Neutrophil (primary cell): ENCODE measurements around the gene PMPCA.
"Not testable (repeated sequence)": the region's sequence is repeated elsewhere in the genome, so short reads cannot be mapped to it uniquely, and the experiment has no call there.

Experiments used
- H3K27ac ChIP-seq: fragments of 200-600 bp; sonication (generic); 2 replicates; pipeline ENCODE4 v1.5.1; 2016; ENCODE audit warnings: mild to moderate bottlenecking, moderate library complexity
- H3K27me3 ChIP-seq: fragments of 200-600 bp; sonication (generic); 2 replicates; pipeline ENCODE4 v1.6.0; 2016; ENCODE audit warnings: mild to moderate bottlenecking
- H3K36me3 ChIP-seq: fragments of 200-600 bp; sonication (generic); 2 replicates; pipeline ENCODE4 v1.5.1; 2017
- H3K4me1 ChIP-seq, 2 experiments: fragments of 200-600 bp in 1 of 2; sonication (generic) in 1 of 2; 1 replicate in 1 of 2; 2 replicates in 1 of 2; pipeline versions ENCODE4 v1.5.1 to v1.6.1; 2013 to 2016; ENCODE audit warnings: low read depth in 1 of 2, low read length in 1 of 2, mild to moderate bottlenecking in 1 of 2, moderate library complexity in 1 of 2; ENCODE audit not compliant: control insufficient read depth in 1 of 2, insufficient read depth in 1 of 2
- H3K4me3 ChIP-seq, 2 experiments: fragments of 200-600 bp in 1 of 2; sonication (generic) in 1 of 2; 1 replicate in 1 of 2; 2 replicates in 1 of 2; pipeline ENCODE4 v1.5.1; 2013 to 2016; ENCODE audit warnings: low read depth in 1 of 2, low read length in 1 of 2, mild to moderate bottlenecking in 1 of 2, moderate library complexity in 1 of 2
- H3K9me3 ChIP-seq: fragments of 200-600 bp; sonication (generic); 2 replicates; pipeline ENCODE4 v1.5.1; 2016
- TF ChIP-seq, protein P1 (sequence below): fragments of 200-600 bp; sonication (generic); IDR thresholded peaks from 2 replicates; pipeline ENCODE4 v1.5.1; 2016; ENCODE audit warnings: antibody characterized with exemption

PMPCA gene

DNA sequence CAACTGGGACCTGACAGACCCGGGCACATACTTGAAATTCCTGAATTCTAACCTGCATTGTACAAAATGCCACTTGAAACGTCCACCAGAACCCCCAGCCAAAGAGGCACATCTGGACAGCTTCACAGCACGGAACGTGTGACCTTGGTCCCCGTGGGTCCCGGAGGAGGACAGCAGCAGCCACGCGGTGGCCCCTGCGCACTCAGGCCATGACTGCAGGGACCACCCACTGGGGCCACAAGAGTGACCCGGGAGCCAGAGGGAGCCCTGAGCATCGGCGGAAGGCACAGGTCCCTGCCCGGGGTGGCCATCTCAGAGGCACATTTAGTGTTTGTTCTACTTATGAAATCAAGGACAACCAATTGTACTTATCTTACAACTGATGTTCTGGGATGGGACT lies 8.4 kb upstream of the PMPCA start:
- Histone ChIP-seq H3K4me1 (peaks cover 15 to 17% of the 10 kb centered on the region in 2 experiments), H3K36me3 (peaks cover 33% of the 10 kb centered on the region), H3K27me3 (peaks cover 5% of the 10 kb centered on the region), H3K4me3 (no peak overlapping the region), H3K9me3 (no peaks in the 10 kb centered on the region), H3K27ac (no peak overlapping the region)
- TF ChIP-seq, protein P1, sequence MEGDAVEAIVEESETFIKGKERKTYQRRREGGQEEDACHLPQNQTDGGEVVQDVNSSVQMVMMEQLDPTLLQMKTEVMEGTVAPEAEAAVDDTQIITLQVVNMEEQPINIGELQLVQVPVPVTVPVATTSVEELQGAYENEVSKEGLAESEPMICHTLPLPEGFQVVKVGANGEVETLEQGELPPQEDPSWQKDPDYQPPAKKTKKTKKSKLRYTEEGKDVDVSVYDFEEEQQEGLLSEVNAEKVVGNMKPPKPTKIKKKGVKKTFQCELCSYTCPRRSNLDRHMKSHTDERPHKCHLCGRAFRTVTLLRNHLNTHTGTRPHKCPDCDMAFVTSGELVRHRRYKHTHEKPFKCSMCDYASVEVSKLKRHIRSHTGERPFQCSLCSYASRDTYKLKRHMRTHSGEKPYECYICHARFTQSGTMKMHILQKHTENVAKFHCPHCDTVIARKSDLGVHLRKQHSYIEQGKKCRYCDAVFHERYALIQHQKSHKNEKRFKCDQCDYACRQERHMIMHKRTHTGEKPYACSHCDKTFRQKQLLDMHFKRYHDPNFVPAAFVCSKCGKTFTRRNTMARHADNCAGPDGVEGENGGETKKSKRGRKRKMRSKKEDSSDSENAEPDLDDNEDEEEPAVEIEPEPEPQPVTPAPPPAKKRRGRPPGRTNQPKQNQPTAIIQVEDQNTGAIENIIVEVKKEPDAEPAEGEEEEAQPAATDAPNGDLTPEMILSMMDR, result no peak

GRCh38 chr9:136403538-136403914 lies 6.9 kb upstream of the PMPCA start:
- H3K4me3 ChIP-seq, result no peak overlapping the region
- TF ChIP-seq, protein P1, result no peak
- H3K4me1 ChIP-seq, result peaks cover 15 to 17% of the 10 kb centered on the region in 2 experiments
- H3K9me3 ChIP-seq, result no peaks in the 10 kb centered on the region
- H3K27me3 ChIP-seq, result peaks cover 5% of the 10 kb centered on the region
- H3K36me3 ChIP-seq, result peaks cover 24% of the 10 kb centered on the region
- no peak overlapping the region for H3K27ac ChIP-seq

DNA sequence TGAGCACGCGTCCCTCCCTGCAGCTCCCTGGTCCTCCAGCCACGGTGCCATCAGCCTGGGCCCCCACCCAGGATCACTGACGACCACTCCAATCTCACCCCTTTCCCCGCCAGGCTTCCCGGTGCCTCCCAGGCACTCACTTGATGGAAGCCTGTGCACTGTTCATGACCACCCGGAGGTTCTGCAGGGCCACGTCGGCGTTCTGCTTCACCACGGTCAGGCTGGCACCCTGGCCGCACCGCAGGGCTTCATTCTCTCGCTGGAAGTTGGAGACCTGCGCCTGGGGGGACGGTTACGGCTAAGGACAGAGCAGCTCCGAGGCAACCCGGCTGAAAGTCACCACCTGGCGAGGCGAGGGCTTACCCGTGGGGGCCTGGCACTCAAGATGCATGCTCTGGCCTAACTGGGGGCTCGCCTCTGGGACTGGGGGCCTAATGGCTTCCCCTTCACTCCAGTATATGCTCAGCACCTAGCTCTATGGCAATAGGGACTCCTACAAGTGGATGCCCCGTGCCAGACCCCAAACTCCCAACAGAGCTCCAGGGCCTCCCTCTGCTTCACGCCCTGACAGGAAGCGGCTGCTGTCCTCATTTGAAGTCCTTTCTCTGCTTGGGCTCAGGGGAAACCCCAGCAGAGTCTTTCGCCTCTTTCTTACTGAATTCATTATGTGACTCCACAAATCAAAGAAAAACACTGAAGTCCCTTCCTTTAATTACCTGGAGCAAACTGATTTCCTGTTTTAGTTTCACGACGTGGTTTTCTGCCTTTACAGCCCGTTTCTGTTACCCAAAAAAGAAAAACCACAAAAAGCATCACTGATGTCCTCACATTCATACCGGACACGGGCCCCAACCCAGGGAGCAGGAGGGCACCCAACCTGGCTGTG lies 6.3 kb upstream of the PMPCA start:
- Histone ChIP-seq H3K4me3 (no peak overlapping the region), H3K9me3 (no peaks in the 10 kb centered on the region), H3K27ac (no peak overlapping the region), H3K27me3 (peaks cover 8% of the 10 kb centered on the region), H3K36me3 (peaks cover 24% of the 10 kb centered on the region), H3K4me1 (peaks cover 11 to 13% of the 10 kb centered on the region in 2 experiments)
- TF ChIP-seq, protein P1, result no peak

GRCh38 chr9:136404801-136405136 lies 5.7 kb upstream of the PMPCA start:
- H3K9me3 ChIP-seq, result no peaks in the 10 kb centered on the region
- H3K27ac ChIP-seq, result no peak overlapping the region
- TF ChIP-seq, protein P1, result no peak
- peaks cover 24% of the 10 kb centered on the region for H3K36me3 ChIP-seq
- peaks cover 10% of the 10 kb centered on the region for H3K27me3 ChIP-seq
- H3K4me1 ChIP-seq, result peaks cover 11 to 13% of the 10 kb centered on the region in 2 experiments
- no peak overlapping the region for H3K4me3 ChIP-seq

GRCh38 chr9:136405481-136405880 lies 5.0 kb upstream of the PMPCA start:
- Histone ChIP-seq H3K4me3 (no peak overlapping the region), H3K9me3 (no peaks in the 10 kb centered on the region), H3K4me1 (peaks cover 11% of the 10 kb centered on the region in 2 experiments), H3K27ac (no peak overlapping the region), H3K27me3 (peaks cover 13% of the 10 kb centered on the region), H3K36me3 (peaks cover 24% of the 10 kb centered on the region)
- TF ChIP-seq, protein P1, result no peak

DNA sequence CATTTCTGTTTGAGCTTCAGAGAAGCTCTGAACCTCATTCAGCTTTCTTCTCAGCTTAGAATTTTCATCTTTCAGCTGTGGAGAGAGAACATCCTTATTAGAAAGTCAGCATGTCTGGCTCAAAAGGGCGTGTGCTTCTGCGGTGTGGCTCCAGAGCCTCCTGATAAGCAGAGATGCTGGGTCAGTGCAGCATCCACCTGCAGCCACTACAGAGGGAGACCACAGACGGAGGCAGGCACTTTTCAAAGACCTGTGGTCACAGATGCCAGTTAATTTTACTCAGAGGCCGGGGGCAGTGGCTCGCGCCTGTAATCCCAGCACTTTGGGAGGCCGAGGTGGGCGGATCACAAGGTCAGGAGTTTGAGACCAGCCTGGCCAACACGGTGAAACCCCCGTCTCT lies 4.6 kb upstream of the PMPCA start:
- H3K4me1 ChIP-seq, result peaks cover 10 to 12% of the 10 kb centered on the region in 2 experiments
- H3K27me3 ChIP-seq, result peaks cover 13% of the 10 kb centered on the region
- H3K27ac ChIP-seq, H3K9me3 ChIP-seq, H3K4me3 ChIP-seq: not testable (repeated sequence)
- H3K36me3 ChIP-seq, result peaks cover 24% of the 10 kb centered on the region

- peaks cover 15 to 21% of the 10 kb centered on the region in 2 experiments for H3K4me1 ChIP-seq
- H3K4me3 ChIP-seq, H3K27ac ChIP-seq, H3K9me3 ChIP-seq: not testable (repeated sequence)
- H3K36me3 ChIP-seq, result peaks cover 24% of the 10 kb centered on the region
- H3K27me3 ChIP-seq, result peaks cover 13% of the 10 kb centered on the region
Observed at GRCh38 chr9:136407061-136407460, 3.4 kb upstream of the PMPCA start.
